ENCODE measurements around the gene PRELID2.
"Not testable (repeated sequence)": the region's sequence is repeated elsewhere in the genome, so short reads cannot be mapped to it uniquely, and the experiment has no call there.

The PRELID2 gene

DNA sequence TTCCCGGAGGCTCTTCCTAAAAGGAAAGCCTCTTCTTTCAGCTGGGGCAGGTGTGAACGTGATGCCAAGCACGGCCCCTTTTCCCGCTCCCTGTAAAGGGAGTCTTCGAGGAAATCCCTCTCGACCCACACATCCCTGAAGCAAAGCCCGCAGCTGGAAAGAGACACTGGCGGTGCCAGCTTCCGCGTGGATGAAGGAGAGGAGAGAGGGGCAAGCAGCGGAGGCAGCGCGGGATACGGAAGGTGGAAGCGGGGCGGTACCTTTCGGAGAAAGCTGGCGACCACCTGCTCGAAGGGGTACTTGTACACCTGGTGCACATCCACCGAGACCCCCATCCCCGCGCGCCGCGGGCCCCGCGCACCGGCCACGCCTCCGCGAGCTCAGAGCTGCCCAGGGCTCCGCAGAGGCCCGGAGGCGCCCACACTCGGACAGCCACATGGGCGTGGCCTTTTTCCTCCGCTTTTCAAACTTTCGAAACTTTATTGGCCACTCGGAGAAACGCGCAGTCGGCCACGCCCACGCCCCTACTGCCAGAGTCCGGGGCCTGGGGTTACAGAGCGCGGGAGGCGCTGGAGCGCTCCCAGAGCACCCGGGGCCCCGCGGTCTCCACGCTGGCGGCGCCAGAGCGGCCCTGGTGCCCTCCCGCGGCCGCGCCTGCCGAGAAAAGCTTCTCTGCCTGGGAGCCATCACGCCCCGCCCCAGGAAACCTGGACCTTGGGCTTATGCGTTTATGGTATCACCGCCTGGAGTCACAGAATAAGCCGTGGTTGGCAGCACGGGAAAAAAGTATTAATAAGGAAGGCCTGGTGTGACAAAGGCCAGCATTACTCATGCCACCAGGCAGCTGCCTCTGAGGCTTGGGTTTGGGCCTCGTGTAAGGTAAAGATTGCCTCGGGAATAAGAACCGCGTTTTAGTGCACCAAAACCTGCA is at the start of gene PRELID2:
PRELID2 (minus strand) TSS at position 426 of the 931 bp plus-strand sequence; CDS start at position 335, 91 bp downstream.
- no peak for DNase-seq

DNA sequence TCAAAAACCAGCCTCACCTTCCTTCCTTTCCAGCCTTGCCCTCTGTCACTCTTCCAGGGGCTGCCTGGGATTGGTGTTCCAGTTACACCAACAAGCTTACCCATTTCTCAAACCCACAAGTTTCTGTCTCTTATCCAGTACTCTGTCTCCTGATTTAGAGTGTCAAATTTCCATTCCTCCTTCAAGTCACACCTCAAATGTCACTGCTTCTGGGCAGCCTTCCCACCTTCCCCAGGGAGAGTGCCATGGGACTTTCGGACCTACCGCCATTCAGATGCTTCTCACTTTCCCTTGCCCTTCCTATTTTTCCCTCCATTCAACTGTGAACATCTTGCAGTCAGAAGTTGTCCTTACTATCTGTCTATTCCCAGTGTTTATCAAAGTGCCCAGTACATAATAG is 39.6 kb upstream of the PRELID2 start:
- DNase-seq = no peak

- DNase-seq = no peak
These were observed 37.8 kb upstream of the PRELID2 start, which contains the start of gene GRXCR2 for GRCh38 chr5:145872914-145873313. Gene GRXCR2 (minus strand): TSS chr5:145873014. CDS start chr5:145872968, 46 bp downstream.

GRCh38 chr5:145872486-145872885 is 37.3 kb upstream of the PRELID2 start:
- no peak for DNase-seq

GRCh38 chr5:145869753-145870152 is 34.6 kb upstream of the PRELID2 start:
- no peak for DNase-seq

- no peak for DNase-seq
These were observed 32.7 kb upstream of the PRELID2 start for GRCh38 chr5:145867806-145868205.

- DNase-seq = not testable (repeated sequence)
These were observed 29.3 kb upstream of the PRELID2 start for GRCh38 chr5:145864432-145864831.

DNA sequence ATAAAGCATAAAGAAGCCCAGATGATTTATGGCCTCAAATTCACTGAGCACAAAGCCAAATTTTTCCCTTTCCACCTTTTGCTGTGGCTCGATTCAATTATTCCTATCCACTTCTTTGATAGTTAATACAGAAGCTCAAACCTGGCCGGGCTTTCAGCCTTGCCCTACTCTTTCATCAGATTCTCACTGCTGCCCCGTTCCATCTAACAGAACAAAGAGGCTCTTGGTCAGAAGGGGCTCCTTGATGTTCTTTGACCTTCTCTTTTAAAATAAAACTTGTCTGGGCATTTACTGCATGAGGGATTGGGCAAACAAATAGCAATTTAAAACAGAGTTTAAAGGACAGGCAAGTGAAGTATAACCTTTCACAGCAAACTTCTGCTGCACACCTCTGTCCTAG is 27.9 kb upstream of the PRELID2 start:
- no peak for DNase-seq

DNA sequence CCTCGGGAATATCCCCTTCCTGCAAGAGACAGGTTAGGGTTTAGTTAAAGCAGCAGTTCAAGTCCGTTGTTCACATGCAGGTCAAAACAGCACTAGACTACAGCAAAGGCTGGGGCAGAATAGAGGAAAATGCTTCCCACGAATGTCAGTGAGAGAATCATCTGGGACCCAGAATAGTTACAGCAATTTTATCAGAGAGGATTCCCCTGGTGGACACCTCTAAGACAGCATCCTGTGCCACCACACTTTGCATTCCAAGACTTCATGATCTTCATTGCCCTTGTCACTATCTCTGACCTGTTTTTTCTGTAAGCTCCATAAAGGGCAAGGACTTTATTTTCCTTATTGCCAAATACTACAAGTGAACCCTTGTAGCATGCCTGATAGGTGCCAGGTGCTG is 24.8 kb upstream of the PRELID2 start:
- no peak for DNase-seq

DNA sequence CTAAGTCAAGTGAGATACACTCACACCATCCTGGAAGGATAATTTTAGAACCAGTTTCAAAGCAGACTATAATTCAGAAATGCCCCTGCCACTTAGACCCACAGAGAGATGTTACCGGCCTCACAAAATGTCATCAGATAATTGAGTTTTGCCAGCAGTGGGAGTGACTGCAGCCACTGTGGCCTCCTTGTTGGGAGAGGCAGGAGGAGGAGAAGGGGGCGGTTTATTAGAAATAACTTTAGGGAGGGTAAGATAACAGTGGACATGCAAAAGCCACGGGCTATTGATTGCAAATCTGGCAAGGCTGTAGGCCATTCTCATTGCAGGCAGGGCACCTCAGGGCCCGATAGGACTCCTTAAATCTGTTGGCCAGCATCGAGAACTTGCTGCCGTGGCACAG is 24.3 kb upstream of the PRELID2 start:
- DNase-seq = no peak

GRCh38 chr5:145858959-145859358 is 23.8 kb upstream of the PRELID2 start:
- no peak for DNase-seq

DNA sequence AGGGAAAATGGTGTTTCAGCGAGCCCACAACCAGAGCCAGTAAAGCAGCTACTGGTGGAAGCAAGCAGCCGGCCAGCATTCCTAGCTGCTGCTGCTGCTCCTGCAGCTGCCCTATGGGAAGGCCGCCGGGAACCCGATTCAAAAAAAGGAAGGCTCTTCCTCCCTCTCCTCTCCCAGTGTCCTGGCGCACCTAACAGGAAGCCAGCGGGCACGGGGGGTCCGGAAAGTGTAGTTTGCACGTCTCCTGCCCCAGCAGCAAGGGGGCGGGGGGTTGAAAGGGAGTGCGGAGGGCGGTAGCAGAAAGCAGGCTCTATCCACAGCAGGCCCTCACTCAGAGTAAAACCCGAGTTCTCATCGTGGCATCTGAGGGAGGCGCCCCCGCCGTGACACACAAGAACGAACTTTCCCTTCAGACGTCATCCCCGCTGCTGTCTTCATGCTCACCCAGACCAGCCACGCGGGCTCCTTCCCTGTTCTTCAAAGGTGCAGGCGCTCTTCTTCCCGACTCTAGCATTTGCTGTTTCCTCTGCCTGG is 21.2 kb upstream of the PRELID2 start:
- no peak for DNase-seq

GRCh38 chr5:145855763-145856267 is 20.7 kb upstream of the PRELID2 start:
- DNase-seq = no peak

- no peak for DNase-seq
These were observed 19.6 kb upstream of the PRELID2 start for GRCh38 chr5:145854651-145855258.

GRCh38 chr5:145853781-145854376 is 18.7 kb upstream of the PRELID2 start:
- no peak for DNase-seq

- no peak for DNase-seq
These were observed 17.8 kb upstream of the PRELID2 start for GRCh38 chr5:145852990-145853389.

DNA sequence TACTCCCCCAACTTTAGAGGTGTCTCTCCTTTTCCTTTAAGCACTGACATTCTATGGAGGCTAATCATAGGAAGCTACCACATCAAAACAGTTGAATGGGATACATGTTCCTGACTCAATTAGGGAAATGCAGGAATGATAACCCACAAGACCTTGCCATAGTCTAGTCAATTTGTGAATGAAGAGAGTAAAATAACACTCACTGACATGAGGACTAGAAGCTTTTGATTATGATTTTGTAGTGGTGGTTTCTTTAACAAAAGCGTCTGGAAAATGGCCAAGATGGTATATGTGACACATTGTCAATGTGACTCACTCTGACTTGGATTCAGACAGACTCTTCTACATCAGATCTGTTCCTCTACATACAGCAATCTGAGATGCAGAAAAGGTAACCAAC is 13.7 kb upstream of the PRELID2 start:
- no peak for DNase-seq

- no peak for DNase-seq
These were observed 12.7 kb upstream of the PRELID2 start for GRCh38 chr5:145847499-145848497.

DNA sequence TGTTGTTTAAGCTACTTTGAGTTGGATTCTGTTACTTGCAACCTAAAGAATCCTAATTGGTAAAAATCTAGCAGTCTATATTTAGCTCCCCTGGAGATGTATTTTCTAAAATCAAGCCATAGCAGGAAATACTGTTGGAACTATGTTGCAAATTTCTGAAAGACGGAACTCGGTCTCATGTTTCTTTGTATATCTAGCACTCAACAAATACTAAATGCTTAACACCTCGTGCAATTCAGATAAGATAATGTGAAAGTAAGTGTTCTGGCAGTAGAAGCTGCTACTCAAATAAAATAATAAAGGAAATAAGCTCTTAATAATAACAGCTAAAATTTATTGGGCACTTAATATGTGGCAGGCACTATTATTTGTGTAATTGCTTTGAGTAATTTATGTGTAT is 10.9 kb upstream of the PRELID2 start:
- DNase-seq = no peak

DNA sequence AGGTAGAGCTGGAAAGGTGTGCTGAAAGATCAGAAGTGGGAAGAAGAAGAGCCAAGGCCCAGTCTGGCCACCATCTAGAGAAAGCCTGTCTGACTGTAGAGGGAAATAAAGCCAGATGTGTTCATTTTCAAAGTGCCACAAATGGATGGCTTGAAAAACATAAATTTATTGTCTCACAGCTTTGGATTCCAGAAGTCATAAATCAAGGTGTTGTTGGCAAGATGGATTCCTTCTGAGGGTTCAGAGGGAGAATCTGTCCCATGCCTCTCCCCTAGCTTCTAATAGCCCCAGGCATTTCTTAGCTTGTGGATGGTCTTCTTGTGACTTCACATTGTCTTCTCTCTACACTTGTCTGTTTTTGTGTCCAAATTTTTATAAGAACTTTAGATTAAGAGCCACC is 6.2 kb upstream of the PRELID2 start:
- no peak for DNase-seq

DNA sequence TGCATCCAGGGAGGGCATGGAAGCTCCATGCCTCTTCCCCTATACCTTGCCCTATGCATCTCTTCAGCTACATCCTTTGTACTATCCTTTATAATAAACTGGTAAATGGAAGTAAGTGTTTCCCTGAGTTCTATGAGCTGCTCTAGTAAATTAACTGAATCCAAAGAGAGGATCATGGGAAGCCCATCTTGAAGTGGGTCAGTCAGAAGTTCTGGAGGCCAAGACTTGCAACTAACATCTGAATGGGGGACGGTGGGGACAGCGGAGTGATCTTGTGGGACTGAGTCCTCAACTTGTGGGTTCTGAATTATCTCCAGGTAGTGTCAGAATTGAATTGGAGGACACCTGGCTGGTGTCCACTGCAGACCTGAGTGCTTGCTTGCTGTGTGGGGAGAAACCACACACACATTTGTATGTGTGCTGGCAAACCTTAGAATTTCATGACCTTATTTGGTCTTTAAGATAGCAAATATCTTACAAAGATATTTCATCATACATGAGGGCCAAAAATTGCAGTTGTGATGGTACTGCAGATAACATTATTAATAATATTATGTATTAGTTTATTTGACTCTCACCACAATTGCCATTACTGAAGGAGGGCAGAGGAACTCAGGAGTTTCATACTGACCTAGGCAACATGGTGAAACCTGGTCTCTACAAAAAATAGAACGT is 5.5 kb upstream of the PRELID2 start:
- DNase-seq = no peak
